Lung (tissue), 16 donors: ENCODE results near the gene NRN1. TPM values are rescaled to one million over a fixed set of nuclear protein-coding genes. Genes with fewer than 3 reads are reported as not detected.

Source experiments
- ATAC-seq: fragments of 200-7000 bp; cut with Tn5 transposase; one replicate; pipeline ENCODE4 v1.9.1; 2020; ENCODE audit warnings: moderate number of reproducible peaks; ENCODE audit not compliant: insufficient read depth, low FRiP score
- DNase-seq, 3 donors: peaks; one replicate each; pipeline ENCODE4 v3.0.0-alpha.2; 2013 to 2017
- H3K27ac ChIP-seq, 2 donors: one replicate each; pipeline ENCODE4 v1.5.1; 2013; ENCODE audit warnings: mild to moderate bottlenecking in 2 of 2, moderate library complexity in 2 of 2, control low read depth in 1 of 2, inconsistent platforms in 1 of 2, low read depth in 1 of 2, low read length in 1 of 2
- H3K27me3 ChIP-seq, 3 donors: one replicate each; pipeline ENCODE4 v1.5.1; 2013; ENCODE audit warnings: low read length in 2 of 3; ENCODE audit not compliant: control insufficient read depth in 3 of 3, insufficient read depth in 3 of 3
- H3K36me3 ChIP-seq, 4 donors: one replicate each; pipeline ENCODE4 v1.5.1; 2013; ENCODE audit warnings: low read length in 4 of 4, mild to moderate bottlenecking in 1 of 4, moderate library complexity in 1 of 4; ENCODE audit not compliant: control insufficient read depth in 4 of 4, insufficient read depth in 4 of 4
- H3K4me1 ChIP-seq, 5 donors: one replicate each; pipeline ENCODE4 v1.5.1; 2013; ENCODE audit warnings: low read length in 5 of 5, mild to moderate bottlenecking in 2 of 5, moderate library complexity in 1 of 5; ENCODE audit not compliant: control insufficient read depth in 5 of 5, insufficient read depth in 5 of 5
- H3K4me3 ChIP-seq: one replicate; pipeline ENCODE4 v1.5.1; 2013; ENCODE audit warnings: mild to moderate bottlenecking, control low read depth, moderate library complexity
- H3K9ac ChIP-seq, 2 donors: one replicate each; pipeline ENCODE4 v1.5.1; 2013; ENCODE audit warnings: low read length in 2 of 2, control low read depth in 1 of 2; ENCODE audit not compliant: insufficient read depth in 1 of 2
- H3K9me3 ChIP-seq, 4 donors: one replicate each; pipeline ENCODE4 v1.5.1; 2013; ENCODE audit warnings: low read length in 3 of 4, mild to moderate bottlenecking in 1 of 4, moderate library complexity in 1 of 4; ENCODE audit not compliant: control insufficient read depth in 4 of 4, insufficient read depth in 3 of 4
- WGBS, 2 donors: extraction: QIAGEN DNeasy Blood & Tissue Kit; methylation state at CpG; one replicate each; pipeline ENCODE4 v1.1.7; 2013; 5-methylcytosine and 5-hydroxymethylcytosine counted together
- long read RNA-seq, 5 donors: transcript quantifications; one replicate each; lab custom pipeline, GENCODE V29; 2026
- polyA plus RNA-seq, 2 donors: library from polyadenylated mRNA; stranded (reverse); fragments of 200-250 nt; gene quantifications; one replicate each; pipeline ENCODE4 v1.2.1, GENCODE V29; 2013
- total RNA-seq, 2 donors: library from RNA; depleted of rRNA in 1 of 2; stranded (reverse); fragments of >200 nt in 1 of 2; gene quantifications; one replicate each; pipeline ENCODE4 v1.2.1, GENCODE V29; 2014 to 2021
- TF ChIP-seq, protein P1 (sequence below): IDR thresholded peaks from 2 replicates; pipeline ENCODE4 v1.5.1; 2012; ENCODE audit warnings: mild to moderate bottlenecking; ENCODE audit errors: control extremely low read depth, extremely low read depth
- donor health status: control.
- donor health status: control.
- donor health status: Bipolar disorder and iron deficiency.
- donor health status: healthy.
- donor health status: DM: yes; HTN: yes; CAD: no.

NRN1 gene, protein sequence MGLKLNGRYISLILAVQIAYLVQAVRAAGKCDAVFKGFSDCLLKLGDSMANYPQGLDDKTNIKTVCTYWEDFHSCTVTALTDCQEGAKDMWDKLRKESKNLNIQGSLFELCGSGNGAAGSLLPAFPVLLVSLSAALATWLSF
- total RNA-seq (10 to 100 TPM in 1 of 2 donors, 1 to 10 TPM in 1; 9.4 to 10.8 TPM), polyA plus RNA-seq (10 to 100 TPM in 1 of 2 donors, 1 to 10 TPM in 1; 8.4 to 12.1 TPM)
- long read RNA-seq, donor 1, transcript NRN1-201 (3 exons, 1,624 nt), result major isoform, 7 of 7 reads
- long read RNA-seq, donor 1, partial matches to known transcripts, result 0 of 7 reads
- long read RNA-seq, donor 1, other reads (novel, unspliced or antisense), result 0 of 7 reads
- long read RNA-seq, donor 2, result 0 reads
- long read RNA-seq, donor 3, partial matches to known transcripts, result 0 of 1 reads
- long read RNA-seq, donor 3, other reads (novel, unspliced or antisense), result 0 of 1 reads
- long read RNA-seq, donor 4, partial matches to known transcripts, result 0 of 1 reads
- long read RNA-seq, donor 4, other reads (novel, unspliced or antisense), result 0 of 1 reads
- long read RNA-seq, donor 5, transcript NRN1-201 (3 exons, 1,624 nt), result major isoform, 6 of 6 reads
- long read RNA-seq, donor 5, partial matches to known transcripts, result 0 of 6 reads
- long read RNA-seq, donor 5, other reads (novel, unspliced or antisense), result 0 of 6 reads

DNA sequence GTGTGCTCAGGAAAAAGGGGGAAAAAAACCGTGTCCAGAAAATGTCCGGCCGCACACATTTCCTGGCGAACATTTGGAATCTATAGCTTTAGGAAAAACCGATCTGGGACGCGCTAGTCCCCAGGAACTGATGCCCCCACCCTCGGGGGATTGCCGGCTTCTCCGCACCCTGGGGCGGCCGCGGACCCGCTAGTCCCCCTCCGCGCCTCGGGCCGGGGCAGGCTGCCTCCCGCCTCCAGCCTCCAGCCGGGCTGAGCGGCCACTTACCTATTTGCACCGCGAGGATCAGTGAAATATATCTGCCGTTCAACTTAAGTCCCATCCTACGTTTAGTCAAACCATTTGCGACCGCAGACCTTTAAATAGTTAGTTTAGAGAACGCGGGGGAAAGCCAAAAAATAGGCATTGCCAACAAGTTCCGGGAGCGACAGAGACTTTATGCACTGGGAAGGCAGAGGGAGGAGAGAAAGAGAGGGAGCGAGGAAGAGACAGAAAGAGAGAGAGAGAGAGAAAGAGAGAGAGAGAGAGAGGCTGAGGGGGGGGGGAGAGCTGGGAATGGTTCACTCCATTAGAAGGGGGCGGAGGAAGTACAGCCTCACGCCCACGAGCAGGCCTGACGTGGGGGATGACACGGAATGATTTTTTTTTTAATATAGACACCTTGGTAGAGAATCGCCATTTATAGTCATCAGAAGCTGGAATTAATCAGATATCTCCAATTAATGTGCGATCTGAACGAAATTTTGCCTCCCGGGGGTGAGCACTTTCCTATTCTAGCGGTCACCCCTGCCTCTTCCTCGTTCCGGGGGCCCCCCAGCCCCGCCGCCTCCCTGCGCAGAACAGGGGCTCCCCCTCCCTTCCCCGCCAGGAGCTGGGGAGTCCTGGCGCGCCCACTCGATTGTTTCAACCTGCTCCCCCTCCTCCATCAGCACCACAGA lies at the start of gene NRN1:
TSS of gene NRN1 (minus strand) at position 498 of the 938 bp plus-strand sequence. CDS start at position 322, 176 bp downstream.
- Histone ChIP-seq H3K36me3 (no peaks in the 10 kb centered on the region), H3K9ac (no peak within 1 kb of the TSS), H3K4me3 (peak within 1 kb of the TSS; percentile 38), H3K9me3 (peaks cover 0 to 12% (median 0%) of the 10 kb centered on the region in 4 donors), H3K4me1 (peaks cover 0 to 39% (median 15%) of the 10 kb centered on the region in 5 donors), H3K27me3 (peaks cover 0 to 89% (median 77%) of the 10 kb centered on the region in 3 donors), H3K27ac (peak within 1 kb of the TSS; percentile 54 to 66)
- DNase-seq (peak; percentile 14 to 47 (median 19)), ATAC-seq (no peak)
- WGBS, 2 donors, result 5 to 7% methylated on average over 51 of the region's 51 CpGs
- TF ChIP-seq, protein P1, sequence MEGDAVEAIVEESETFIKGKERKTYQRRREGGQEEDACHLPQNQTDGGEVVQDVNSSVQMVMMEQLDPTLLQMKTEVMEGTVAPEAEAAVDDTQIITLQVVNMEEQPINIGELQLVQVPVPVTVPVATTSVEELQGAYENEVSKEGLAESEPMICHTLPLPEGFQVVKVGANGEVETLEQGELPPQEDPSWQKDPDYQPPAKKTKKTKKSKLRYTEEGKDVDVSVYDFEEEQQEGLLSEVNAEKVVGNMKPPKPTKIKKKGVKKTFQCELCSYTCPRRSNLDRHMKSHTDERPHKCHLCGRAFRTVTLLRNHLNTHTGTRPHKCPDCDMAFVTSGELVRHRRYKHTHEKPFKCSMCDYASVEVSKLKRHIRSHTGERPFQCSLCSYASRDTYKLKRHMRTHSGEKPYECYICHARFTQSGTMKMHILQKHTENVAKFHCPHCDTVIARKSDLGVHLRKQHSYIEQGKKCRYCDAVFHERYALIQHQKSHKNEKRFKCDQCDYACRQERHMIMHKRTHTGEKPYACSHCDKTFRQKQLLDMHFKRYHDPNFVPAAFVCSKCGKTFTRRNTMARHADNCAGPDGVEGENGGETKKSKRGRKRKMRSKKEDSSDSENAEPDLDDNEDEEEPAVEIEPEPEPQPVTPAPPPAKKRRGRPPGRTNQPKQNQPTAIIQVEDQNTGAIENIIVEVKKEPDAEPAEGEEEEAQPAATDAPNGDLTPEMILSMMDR, result no peak

DNA sequence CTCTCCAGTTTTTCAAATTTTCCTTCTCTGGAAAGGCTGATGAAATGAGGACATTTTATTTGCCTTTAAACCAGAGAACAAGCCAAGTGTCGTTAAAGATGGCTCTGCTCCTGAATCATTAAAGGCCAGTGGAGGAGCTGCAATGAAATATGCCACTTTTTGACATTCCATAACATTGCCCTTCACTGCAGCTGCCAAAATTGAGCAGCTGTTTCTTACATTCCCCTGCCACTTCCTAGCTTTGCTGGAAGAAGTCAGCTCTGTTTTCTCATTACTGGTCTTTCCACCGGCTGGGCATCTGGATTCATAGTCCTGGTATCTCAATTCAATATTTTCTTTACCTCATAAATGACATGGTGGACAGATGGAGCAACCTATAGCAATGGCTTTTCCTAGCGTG lies 45.5 kb upstream of the NRN1 start:
- ATAC-seq (no peak), DNase-seq (peak in 1 of 3 donors; percentile 7)
- TF ChIP-seq, protein P1, result no peak
- Histone ChIP-seq H3K4me3 (no peak overlapping the region), H3K27ac (no peak overlapping the region), H3K27me3 (peaks cover 0 to 4% (median 0%) of the 10 kb centered on the region in 3 donors), H3K9ac (no peak overlapping the region), H3K36me3 (no peaks in the 10 kb centered on the region), H3K9me3 (peaks cover 0 to 5% (median 0%) of the 10 kb centered on the region in 4 donors), H3K4me1 (no peaks in the 10 kb centered on the region)
- WGBS, 2 donors, result 78 to 85% methylated on average over 3 of the region's 3 CpGs

DNA sequence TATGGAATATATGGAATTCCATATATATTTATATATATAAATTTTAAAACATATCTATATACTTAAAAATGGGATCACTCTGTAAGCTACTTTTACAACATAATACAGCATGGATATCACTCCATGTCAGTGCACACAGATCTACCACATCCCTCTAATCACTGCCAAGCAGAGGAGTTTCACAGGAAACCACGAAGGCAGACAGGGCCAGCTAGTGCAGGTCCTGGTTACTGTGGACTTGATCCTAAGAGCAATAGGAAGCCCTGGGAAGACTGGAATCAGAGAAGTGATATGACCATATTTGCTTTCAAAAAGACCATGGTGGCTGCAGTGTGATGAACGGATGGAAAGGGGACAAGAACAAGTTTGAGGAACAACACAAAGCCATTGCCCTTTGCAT lies 40.0 kb upstream of the NRN1 start:
- Histone ChIP-seq H3K36me3 (no peaks in the 10 kb centered on the region), H3K9me3 (peaks cover 0 to 5% (median 0%) of the 10 kb centered on the region in 4 donors), H3K27ac (no peak overlapping the region), H3K4me3 (no peak overlapping the region), H3K9ac (no peak overlapping the region), H3K27me3 (no peaks in the 10 kb centered on the region), H3K4me1 (no peaks in the 10 kb centered on the region)
- DNase-seq (no peak), ATAC-seq (no peak)
- WGBS, 2 donors, result 72 to 76% methylated on average over 2 of the region's 2 CpGs
- TF ChIP-seq, protein P1, result no peak
